Large intestine (tissue), 3 donors: ENCODE measurements around the gene NOTUM. TPM values are rescaled to one million over a fixed set of nuclear protein-coding genes. Genes with fewer than 3 reads are reported as not detected.
A peak's percentile ranks its signal among the peaks of the same experiment; 100 is the strongest.

ENCODE experiments used
- DNase-seq, 2 donors: peaks; one replicate each; pipeline versions ENCODE4 v3.0.0 to v3.0.0-alpha.2; 2013
- H3K27ac ChIP-seq: one replicate; pipeline ENCODE4 v1.5.1; 2013; ENCODE audit warnings: low read length
- H3K27me3 ChIP-seq: 2 replicates; pipeline ENCODE4 v1.6.1; 2013; ENCODE audit warnings: low read length; ENCODE audit not compliant: control insufficient read depth, insufficient read depth
- H3K36me3 ChIP-seq: 2 replicates; pipeline ENCODE4 v1.6.1; 2013; ENCODE audit warnings: low read length; ENCODE audit not compliant: control insufficient read depth, insufficient read depth
- H3K4me1 ChIP-seq: one replicate; pipeline ENCODE4 v1.6.1; 2013; ENCODE audit warnings: low read length; ENCODE audit not compliant: control insufficient read depth, insufficient read depth
- H3K4me3 ChIP-seq: one replicate; pipeline ENCODE4 v1.5.1; 2013; ENCODE audit warnings: low read length
- H3K9me3 ChIP-seq: one replicate; pipeline ENCODE4 v1.6.1; 2013; ENCODE audit warnings: mild to moderate bottlenecking, low read depth, low read length, moderate library complexity; ENCODE audit not compliant: control insufficient read depth
- WGBS: methylation state at CpG from one replicate; pipeline ENCODE4 v1.1.5; 2013; ENCODE audit warnings: low lambda C conversion rate; ENCODE audit not compliant: insufficient coverage; 5-methylcytosine and 5-hydroxymethylcytosine counted together
- polyA plus RNA-seq: library from polyadenylated mRNA; unstranded; fragments of 120-200 nt; gene quantifications from one replicate; pipeline ENCODE4 v1.2.1, GENCODE V29; 2013

NOTUM gene
- polyA plus RNA-seq, 1 donor: 4.1 TPM

- Histone ChIP-seq H3K9me3 (no peaks in the 10 kb centered on the region), H3K27ac (no peak overlapping the region), H3K4me1 (peaks cover 15% of the 10 kb centered on the region), H3K4me3 (no peak overlapping the region), H3K27me3 (peaks cover 12% of the 10 kb centered on the region), H3K36me3 (peaks cover 2% of the 10 kb centered on the region)
- no peak for DNase-seq
- no CpG with 5 or more reads among the region's 15 CpGs for WGBS
These were observed 29.2 kb downstream of the NOTUM start for GRCh38 chr17:81931557-81932332.

GRCh38 chr17:81931189-81931556 lies 29.8 kb downstream of the NOTUM start:
- Histone ChIP-seq H3K9me3 (no peaks in the 10 kb centered on the region), H3K36me3 (peaks cover 2% of the 10 kb centered on the region), H3K4me1 (peaks cover 14% of the 10 kb centered on the region), H3K27me3 (peaks cover 12% of the 10 kb centered on the region), H3K27ac (no peak overlapping the region), H3K4me3 (no peak overlapping the region)
- no CpG with 5 or more reads among the region's 13 CpGs for WGBS
- DNase-seq: no peak

- Histone ChIP-seq H3K27ac (no peak overlapping the region), H3K27me3 (peaks cover 12% of the 10 kb centered on the region), H3K4me1 (peaks cover 20% of the 10 kb centered on the region), H3K36me3 (peaks cover 2% of the 10 kb centered on the region), H3K9me3 (no peaks in the 10 kb centered on the region), H3K4me3 (no peak overlapping the region)
- no peak for DNase-seq
- 100% methylated on average over 1 of the region's 20 CpGs for WGBS
These were observed 30.6 kb downstream of the NOTUM start for GRCh38 chr17:81930142-81931125.

- Histone ChIP-seq H3K27me3 (peaks cover 12% of the 10 kb centered on the region), H3K9me3 (no peaks in the 10 kb centered on the region), H3K4me3 (no peak overlapping the region), H3K27ac (no peak overlapping the region), H3K4me1 (peaks cover 27% of the 10 kb centered on the region), H3K36me3 (peaks cover 2% of the 10 kb centered on the region)
- WGBS: no CpG with 5 or more reads among the region's 31 CpGs
- no peak for DNase-seq
These were observed 31.5 kb downstream of the NOTUM start for GRCh38 chr17:81929253-81930141.

- no peak overlapping the region for H3K27ac ChIP-seq
- peaks cover 12% of the 10 kb centered on the region for H3K27me3 ChIP-seq
- peaks cover 35% of the 10 kb centered on the region for H3K4me1 ChIP-seq
- H3K9me3 ChIP-seq: no peaks in the 10 kb centered on the region
- DNase-seq: peak in 1 of 2 donors; percentile 54
- H3K4me3 ChIP-seq: peak overlapping the region; percentile 49
- H3K36me3 ChIP-seq: peaks cover 2% of the 10 kb centered on the region
- WGBS: no CpG with 5 or more reads among the region's 44 CpGs
These were observed 32.3 kb downstream of the NOTUM start for GRCh38 chr17:81928544-81929252.

- Histone ChIP-seq H3K9me3 (no peaks in the 10 kb centered on the region), H3K4me1 (peaks cover 41% of the 10 kb centered on the region), H3K4me3 (peak within 1 kb of the TSS; percentile 93), H3K27me3 (peaks cover 12% of the 10 kb centered on the region), H3K27ac (peak within 1 kb of the TSS; percentile 99), H3K36me3 (peaks cover 2% of the 10 kb centered on the region)
- peak; percentile 93 to 95 for DNase-seq
- no CpG with 5 or more reads among the region's 98 CpGs for WGBS
These were observed 33.1 kb downstream of the NOTUM start, which contains the start of gene MAFG for GRCh38 chr17:81927653-81928543. MAFG (minus strand) TSS chr17:81927735; CDS start chr17:81923185, 4,550 bp downstream.

GRCh38 chr17:81927152-81927652 lies 33.8 kb downstream of the NOTUM start:
- Histone ChIP-seq H3K4me3 (peak overlapping the region; percentile 93), H3K36me3 (peaks cover 2% of the 10 kb centered on the region), H3K27ac (peak overlapping the region; percentile 99), H3K9me3 (peaks cover 1% of the 10 kb centered on the region), H3K27me3 (peaks cover 12% of the 10 kb centered on the region), H3K4me1 (peaks cover 44% of the 10 kb centered on the region)
- peak in 1 of 2 donors; percentile 39 for DNase-seq
- WGBS: no CpG with 5 or more reads among the region's 78 CpGs

- Histone ChIP-seq H3K27ac (peak overlapping the region; percentile 99), H3K4me3 (peak overlapping the region; percentile 93), H3K27me3 (peaks cover 12% of the 10 kb centered on the region), H3K9me3 (peaks cover 6% of the 10 kb centered on the region), H3K4me1 (peaks cover 44% of the 10 kb centered on the region), H3K36me3 (peaks cover 7% of the 10 kb centered on the region)
- no CpG with 5 or more reads among the region's 46 CpGs for WGBS
- DNase-seq: peak; percentile 81 to 88
These were observed 34.4 kb downstream of the NOTUM start for GRCh38 chr17:81926451-81927151.
